HepG2 (cell line): ENCODE results near the gene FCGR3A. TPM values are rescaled to one million over a fixed set of nuclear protein-coding genes. Genes with fewer than 3 reads are reported as not detected.
A peak's percentile ranks its signal among the peaks of the same experiment; 100 is the strongest.

Experiments
- DNMT1 ChIP-seq: sonication (generic); formaldehyde crosslinking; IDR thresholded peaks from 2 replicates; pipeline ENCODE4 v1.5.1; 2020; ENCODE audit warnings: mild to moderate bottlenecking, missing genetic modification reagents
- ETV5 ChIP-seq: IDR thresholded peaks from 2 replicates; pipeline ENCODE4 v1.6.1; 2018; ENCODE audit warnings: missing biosample characterization, missing genetic modification reagents, inconsistent platforms, borderline replicate concordance
- FOXO1 ChIP-seq: sonication (generic); formaldehyde crosslinking; IDR thresholded peaks from 2 replicates; pipeline ENCODE4 v1.4.0; 2020; ENCODE audit warnings: missing genetic modification reagents
- HNRNPLL ChIP-seq: fragments of 200-400 bp; formaldehyde crosslinking; IDR thresholded peaks from 2 replicates; pipeline ENCODE4 v1.6.1; 2017; ENCODE audit warnings: mild to moderate bottlenecking, low read depth, low read length; ENCODE audit not compliant: poor library complexity, severe bottlenecking
- MED1 ChIP-seq: sonication (generic); formaldehyde crosslinking; IDR thresholded peaks from 2 replicates; pipeline ENCODE4 v1.4.0; 2020; ENCODE audit warnings: missing genetic modification reagents
- MEF2D ChIP-seq: sonication (generic); formaldehyde crosslinking; IDR thresholded peaks from 2 replicates; pipeline ENCODE4 v1.5.1; 2020; ENCODE audit warnings: mild to moderate bottlenecking, missing genetic modification reagents
- MIER3 ChIP-seq: IDR thresholded peaks from 2 replicates; pipeline ENCODE4 v1.6.1; 2016; ENCODE audit warnings: missing compliant biosample characterization, borderline replicate concordance
- NBN ChIP-seq: fragments of 450-650 bp; conservative IDR thresholded peaks from 2 replicates; pipeline ENCODE4 v1.6.1; 2017
- PHB2 ChIP-seq: fragments of 450-650 bp; IDR thresholded peaks from 2 replicates; pipeline ENCODE4 v1.6.1; 2018; ENCODE audit not compliant: partially characterized antibody
- POLR2A ChIP-seq, 2 experiments: IDR thresholded peaks; 2 replicates each; pipeline ENCODE4 v1.6.1; 2011; ENCODE audit warnings: low read depth in 2 of 2, low read length in 2 of 2, mild to moderate bottlenecking in 1 of 2, moderate library complexity in 1 of 2; ENCODE audit not compliant: insufficient read depth in 1 of 2
- RAD51 ChIP-seq: fragments of 450-650 bp; IDR thresholded peaks from 2 replicates; pipeline ENCODE4 v1.6.1; 2016; ENCODE audit warnings: borderline replicate concordance
- SOX13 ChIP-seq, 3 experiments: fragments of 450-650 bp in 1 of 3; sonication (generic) in 1 of 3; formaldehyde crosslinking in 1 of 3; IDR thresholded peaks in 2 of 3; conservative IDR thresholded peaks in 1 of 3; 2 replicates each; pipeline versions ENCODE4 v1.5.0 to v1.6.1; 2016 to 2020; ENCODE audit warnings: antibody characterized with exemption in 1 of 3, mild to moderate bottlenecking in 1 of 3, missing compliant biosample characterization in 1 of 3, missing genetic modification reagents in 1 of 3, moderate library complexity in 1 of 3
- SRF ChIP-seq: IDR thresholded peaks from 2 replicates; pipeline ENCODE4 v1.6.1; 2011; ENCODE audit warnings: mild to moderate bottlenecking, low read depth, low read length, moderate library complexity
- SUZ12 ChIP-seq: fragments of 150-350 bp; IDR thresholded peaks from 2 replicates; pipeline ENCODE4 v1.6.1; 2014; ENCODE audit warnings: low read depth, low read length
- ZNF530 ChIP-seq: sonication (generic); formaldehyde crosslinking; IDR thresholded peaks from 2 replicates; pipeline ENCODE4 v1.5.0; 2020; ENCODE audit warnings: low read depth, mild to moderate bottlenecking, missing genetic modification reagents
- ZNF557 ChIP-seq: sonication (generic); formaldehyde crosslinking; IDR thresholded peaks from 2 replicates; pipeline ENCODE4 v1.4.0; 2020; ENCODE audit warnings: missing genetic modification reagents
- ZNF841 ChIP-seq: sonication (generic); formaldehyde crosslinking; IDR thresholded peaks from 2 replicates; pipeline ENCODE4 v1.8.1; 2023; ENCODE audit warnings: missing genetic modification reagents, borderline replicate concordance
- polyA plus RNA-seq, 8 experiments: library from polyadenylated mRNA; depleted of rRNA in 3 of 8; stranded (reverse) in 7 of 8; unstranded in 1 of 8; fragments of >200 nt; fragmentation: Illumina TruSeq in 4 of 8; extraction: Trizol in 4 of 8; gene quantifications; 2 replicates each; pipeline versions ENCODE4 v1.2.1 to v1.2.3, GENCODE V29; 2011 to 2016; ENCODE audit warnings: low read depth in 4 of 8, missing spikeins in 1 of 8, mixed read lengths in 1 of 8; ENCODE audit not compliant: insufficient read depth in 1 of 8
- total RNA-seq, 5 experiments: library from RNA; depleted of rRNA; stranded (reverse); fragments of >200 nt; fragmentation: Illumina TruSeq; extraction: Trizol; gene quantifications; 2 replicates each; pipeline ENCODE4 v1.2.3, GENCODE V29; 2016; ENCODE audit warnings: low read depth in 1 of 5
- TF ChIP-seq, protein P1 (sequence below), 2 experiments: sonication (generic) in 1 of 2; formaldehyde crosslinking in 1 of 2; IDR thresholded peaks; 2 replicates each; pipeline versions ENCODE4 v1.5.1 to v1.6.1; 2011 to 2020; ENCODE audit warnings: borderline replicate concordance in 1 of 2, low read depth in 1 of 2, low read length in 1 of 2, mild to moderate bottlenecking in 1 of 2, missing genetic modification reagents in 1 of 2, moderate library complexity in 1 of 2
- TF ChIP-seq, protein P2 (sequence below): IDR thresholded peaks from 2 replicates; pipeline ENCODE4 v1.6.1; 2012; ENCODE audit warnings: inconsistent platforms
- TF ChIP-seq, protein P3 (sequence below): sonication (generic); formaldehyde crosslinking; IDR thresholded peaks from 2 replicates; pipeline ENCODE4 v1.4.0; 2020; ENCODE audit warnings: missing genetic modification reagents

Gene FCGR3A
- total and polyA plus RNA-seq, 2 of the 13 experiments (the other 11 are each of a cell fraction or from before 2014, with no cell fraction given) = not detected

DNA sequence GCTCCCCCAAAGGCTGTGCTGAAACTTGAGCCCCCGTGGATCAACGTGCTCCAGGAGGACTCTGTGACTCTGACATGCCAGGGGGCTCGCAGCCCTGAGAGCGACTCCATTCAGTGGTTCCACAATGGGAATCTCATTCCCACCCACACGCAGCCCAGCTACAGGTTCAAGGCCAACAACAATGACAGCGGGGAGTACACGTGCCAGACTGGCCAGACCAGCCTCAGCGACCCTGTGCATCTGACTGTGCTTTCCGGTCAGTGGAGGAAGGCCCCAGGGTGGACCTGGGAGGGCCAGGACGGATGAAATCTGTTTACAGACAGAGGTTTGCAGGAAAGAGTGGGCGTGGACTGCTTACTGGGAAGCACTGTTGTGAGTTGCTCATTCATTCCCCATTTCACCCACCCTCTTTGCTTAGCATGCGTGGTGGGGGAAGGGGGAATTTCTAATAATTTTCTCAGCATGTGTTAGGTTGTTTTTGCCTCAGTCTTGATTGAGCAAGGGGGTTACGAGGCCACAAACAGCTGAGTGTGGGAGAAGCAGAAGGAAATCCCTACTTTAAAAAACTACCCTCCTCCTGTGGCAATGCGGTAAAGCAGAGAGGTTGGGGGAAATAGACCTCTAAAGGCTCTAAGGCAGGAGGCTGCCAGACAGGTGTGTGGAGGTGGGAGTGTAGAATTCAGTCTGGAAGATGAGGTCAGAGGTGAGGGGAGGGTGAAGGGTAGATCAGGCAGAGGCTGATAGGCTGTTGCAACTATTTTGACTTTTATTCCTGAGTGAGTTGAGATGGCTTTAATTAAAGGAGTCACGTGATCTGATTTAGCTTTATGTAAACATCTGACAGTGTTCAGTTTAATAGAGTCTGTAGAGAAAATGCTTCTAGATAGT lies 43.0 kb downstream of the FCGR3A start (continued):
- TF ChIP-seq, protein P1, sequence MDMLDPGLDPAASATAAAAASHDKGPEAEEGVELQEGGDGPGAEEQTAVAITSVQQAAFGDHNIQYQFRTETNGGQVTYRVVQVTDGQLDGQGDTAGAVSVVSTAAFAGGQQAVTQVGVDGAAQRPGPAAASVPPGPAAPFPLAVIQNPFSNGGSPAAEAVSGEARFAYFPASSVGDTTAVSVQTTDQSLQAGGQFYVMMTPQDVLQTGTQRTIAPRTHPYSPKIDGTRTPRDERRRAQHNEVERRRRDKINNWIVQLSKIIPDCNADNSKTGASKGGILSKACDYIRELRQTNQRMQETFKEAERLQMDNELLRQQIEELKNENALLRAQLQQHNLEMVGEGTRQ (IDR thresholded peaks at IDR 0.05; ENCODE audit: low read depth, low read length) = peak; percentile 54; the same call in 1 of the 2 replicates
- TF ChIP-seq, protein P1 (CRISPR knock-in tag; IDR thresholded peaks at IDR 0.05; ENCODE audit: borderline replicate concordance) = no peak
- TF ChIP-seq SOX13 (IDR thresholded peaks at IDR 0.05) (no peak), SOX13 (CRISPR knock-in tag; conservative IDR thresholded peaks at IDR 0.05 in 1 of 2, IDR thresholded peaks at IDR 0.05 in 1 of 2) (peak in 1 of 2 experiments; percentile 56; a peak in 2 of 4 replicates), ETV5 (CRISPR knock-in tag) (peak; percentile 39; the same call in 1 of the 2 replicates), HNRNPLL (no peak), MIER3 (CRISPR knock-in tag) (0 out of 2 replicates have a peak, but pooled peaks have one; percentile 43), MEF2D (0 out of 2 replicates have a peak, but pooled peaks have one; percentile 14), ZNF557 (CRISPR knock-in tag) (no peak), ZNF841 (CRISPR knock-in tag) (no peak), RAD51 (peak; percentile 86), MED1 (CRISPR knock-in tag) (peak; percentile 54; the same call in 1 of the 2 replicates), NBN (no peak), PHB2 (no peak), POLR2A (IDR thresholded peaks at IDR 0.05; ENCODE audit: insufficient read depth in 1 of 2, low read depth in 2 of 2, low read length in 2 of 2) (no peak), ZNF530 (CRISPR knock-in tag) (no peak), SRF (no peak), FOXO1 (CRISPR knock-in tag) (no peak; the same call in 1 of the 2 replicates), SUZ12 (no peak), DNMT1 (no peak)
- TF ChIP-seq, protein P2, sequence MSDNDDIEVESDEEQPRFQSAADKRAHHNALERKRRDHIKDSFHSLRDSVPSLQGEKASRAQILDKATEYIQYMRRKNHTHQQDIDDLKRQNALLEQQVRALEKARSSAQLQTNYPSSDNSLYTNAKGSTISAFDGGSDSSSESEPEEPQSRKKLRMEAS = peak; percentile 37; the same call in 1 of the 2 replicates
- TF ChIP-seq, protein P3, sequence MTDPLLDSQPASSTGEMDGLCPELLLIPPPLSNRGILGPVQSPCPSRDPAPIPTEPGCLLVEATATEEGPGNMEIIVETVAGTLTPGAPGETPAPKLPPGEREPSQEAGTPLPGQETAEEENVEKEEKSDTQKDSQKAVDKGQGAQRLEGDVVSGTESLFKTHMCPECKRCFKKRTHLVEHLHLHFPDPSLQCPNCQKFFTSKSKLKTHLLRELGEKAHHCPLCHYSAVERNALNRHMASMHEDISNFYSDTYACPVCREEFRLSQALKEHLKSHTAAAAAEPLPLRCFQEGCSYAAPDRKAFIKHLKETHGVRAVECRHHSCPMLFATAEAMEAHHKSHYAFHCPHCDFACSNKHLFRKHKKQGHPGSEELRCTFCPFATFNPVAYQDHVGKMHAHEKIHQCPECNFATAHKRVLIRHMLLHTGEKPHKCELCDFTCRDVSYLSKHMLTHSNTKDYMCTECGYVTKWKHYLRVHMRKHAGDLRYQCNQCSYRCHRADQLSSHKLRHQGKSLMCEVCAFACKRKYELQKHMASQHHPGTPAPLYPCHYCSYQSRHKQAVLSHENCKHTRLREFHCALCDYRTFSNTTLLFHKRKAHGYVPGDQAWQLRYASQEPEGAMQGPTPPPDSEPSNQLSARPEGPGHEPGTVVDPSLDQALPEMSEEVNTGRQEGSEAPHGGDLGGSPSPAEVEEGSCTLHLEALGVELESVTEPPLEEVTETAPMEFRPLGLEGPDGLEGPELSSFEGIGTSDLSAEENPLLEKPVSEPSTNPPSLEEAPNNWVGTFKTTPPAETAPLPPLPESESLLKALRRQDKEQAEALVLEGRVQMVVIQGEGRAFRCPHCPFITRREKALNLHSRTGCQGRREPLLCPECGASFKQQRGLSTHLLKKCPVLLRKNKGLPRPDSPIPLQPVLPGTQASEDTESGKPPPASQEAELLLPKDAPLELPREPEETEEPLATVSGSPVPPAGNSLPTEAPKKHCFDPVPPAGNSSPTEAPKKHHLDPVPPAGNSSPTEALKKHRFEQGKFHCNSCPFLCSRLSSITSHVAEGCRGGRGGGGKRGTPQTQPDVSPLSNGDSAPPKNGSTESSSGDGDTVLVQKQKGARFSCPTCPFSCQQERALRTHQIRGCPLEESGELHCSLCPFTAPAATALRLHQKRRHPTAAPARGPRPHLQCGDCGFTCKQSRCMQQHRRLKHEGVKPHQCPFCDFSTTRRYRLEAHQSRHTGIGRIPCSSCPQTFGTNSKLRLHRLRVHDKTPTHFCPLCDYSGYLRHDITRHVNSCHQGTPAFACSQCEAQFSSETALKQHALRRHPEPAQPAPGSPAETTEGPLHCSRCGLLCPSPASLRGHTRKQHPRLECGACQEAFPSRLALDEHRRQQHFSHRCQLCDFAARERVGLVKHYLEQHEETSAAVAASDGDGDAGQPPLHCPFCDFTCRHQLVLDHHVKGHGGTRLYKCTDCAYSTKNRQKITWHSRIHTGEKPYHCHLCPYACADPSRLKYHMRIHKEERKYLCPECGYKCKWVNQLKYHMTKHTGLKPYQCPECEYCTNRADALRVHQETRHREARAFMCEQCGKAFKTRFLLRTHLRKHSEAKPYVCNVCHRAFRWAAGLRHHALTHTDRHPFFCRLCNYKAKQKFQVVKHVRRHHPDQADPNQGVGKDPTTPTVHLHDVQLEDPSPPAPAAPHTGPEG (CRISPR knock-in tag) = no peak
